Activated CD4-positive, CD25-positive, alpha-beta regulatory T cell treated with anti-CD3 and anti-CD28 coated beads, Interleukin-2, amount 50 U/mL, for 72 hours (primary cell): Measurements from ENCODE around the gene NXT1.
"Not testable (repeated sequence)": the region's sequence is repeated elsewhere in the genome, so short reads cannot be mapped to it uniquely, and the experiment has no call there.

ENCODE experiments used
- DNase-seq: peaks from one replicate; pipeline ENCODE4 v3.0.0; 2021

NXT1 gene

GRCh38 chr20:23350196-23350903 is at the start of gene NXT1:
Gene NXT1 (plus strand): TSS chr20:23350791. CDS start chr20:23354042, 3,251 bp downstream.
- peak; percentile 96 for DNase-seq

GRCh38 chr20:23301436-23302050 is 49.0 kb upstream of the NXT1 start:
- DNase-seq: no peak

- no peak for DNase-seq
Observed at GRCh38 chr20:23302386-23302785, 48.2 kb upstream of the NXT1 start.

- no peak for DNase-seq
Observed at GRCh38 chr20:23302801-23303200, 47.8 kb upstream of the NXT1 start.

GRCh38 chr20:23303325-23304102 is 47.1 kb upstream of the NXT1 start:
- DNase-seq: no peak

GRCh38 chr20:23304616-23305015 is 46.0 kb upstream of the NXT1 start:
- no peak for DNase-seq

GRCh38 chr20:23305098-23305497 is 45.5 kb upstream of the NXT1 start:
- DNase-seq: no peak

- DNase-seq: not testable (repeated sequence)
Observed at GRCh38 chr20:23307393-23307792, 43.2 kb upstream of the NXT1 start.

- DNase-seq: no peak
Observed at GRCh38 chr20:23308024-23308423, 42.6 kb upstream of the NXT1 start.

GRCh38 chr20:23308908-23309307 is 41.7 kb upstream of the NXT1 start:
- no peak for DNase-seq

- no peak for DNase-seq
Observed at GRCh38 chr20:23309781-23310180, 40.8 kb upstream of the NXT1 start.

- DNase-seq: no peak
Observed at GRCh38 chr20:23311947-23312506, 38.6 kb upstream of the NXT1 start.

- no peak for DNase-seq
Observed at GRCh38 chr20:23313271-23313670, 37.3 kb upstream of the NXT1 start.

- DNase-seq: no peak
Observed at GRCh38 chr20:23314699-23315098, 35.9 kb upstream of the NXT1 start.

- DNase-seq: no peak
Observed at GRCh38 chr20:23315099-23315498, 35.5 kb upstream of the NXT1 start.

GRCh38 chr20:23316626-23317025 is 34.0 kb upstream of the NXT1 start:
- no peak for DNase-seq

- no peak for DNase-seq
Observed at GRCh38 chr20:23317081-23317480, 33.5 kb upstream of the NXT1 start.

GRCh38 chr20:23318347-23318746 is 32.2 kb upstream of the NXT1 start:
- DNase-seq: no peak

- DNase-seq: no peak
Observed at GRCh38 chr20:23320317-23320716, 30.3 kb upstream of the NXT1 start.

- no peak for DNase-seq
Observed at GRCh38 chr20:23325107-23325506, 25.5 kb upstream of the NXT1 start.

- no peak for DNase-seq
Observed at GRCh38 chr20:23326774-23327173, 23.8 kb upstream of the NXT1 start.

GRCh38 chr20:23327617-23328333 is 22.8 kb upstream of the NXT1 start:
- no peak for DNase-seq
